Fibroblast of lung (primary cell): Measurements from ENCODE around the gene ADAD1.

ENCODE experiments used
- EZH2 ChIP-seq: IDR thresholded peaks from 2 replicates; pipeline ENCODE4 v1.5.1; 2012; ENCODE audit warnings: low read length, control low read depth, mild to moderate bottlenecking; ENCODE audit errors: missing control alignments
- TF ChIP-seq, protein P1 (sequence below), 2 donors: IDR thresholded peaks in 1 of 2; conservative IDR thresholded peaks in 1 of 2; 1 replicate in 1 of 2; 2 replicates in 1 of 2; pipeline ENCODE4 v1.5.1; 2011 to 2012; ENCODE audit warnings: low read length in 2 of 2, control low read depth in 1 of 2, inconsistent platforms in 1 of 2, low read depth in 1 of 2, mild to moderate bottlenecking in 1 of 2

DNA sequence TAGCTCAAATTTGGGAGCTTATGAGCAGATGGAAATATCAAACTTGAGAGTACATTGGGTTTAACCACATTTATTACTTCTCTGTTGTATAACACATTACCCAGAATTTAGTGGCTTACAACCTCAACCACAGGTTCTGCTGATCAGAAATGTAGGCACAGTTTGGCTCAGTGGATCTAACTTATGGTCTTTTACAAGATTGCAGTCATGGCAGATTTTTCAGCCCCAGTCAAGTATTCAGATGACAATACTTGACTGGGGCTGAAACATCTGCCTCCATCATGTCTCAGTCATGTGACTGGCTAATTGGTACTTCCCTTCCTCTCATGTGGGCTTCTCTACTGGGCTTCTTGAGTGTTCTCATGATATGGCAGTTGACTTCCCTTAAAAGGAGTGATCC, 44.0 kb upstream of the ADAD1 start:
- TF ChIP-seq, protein P1, sequence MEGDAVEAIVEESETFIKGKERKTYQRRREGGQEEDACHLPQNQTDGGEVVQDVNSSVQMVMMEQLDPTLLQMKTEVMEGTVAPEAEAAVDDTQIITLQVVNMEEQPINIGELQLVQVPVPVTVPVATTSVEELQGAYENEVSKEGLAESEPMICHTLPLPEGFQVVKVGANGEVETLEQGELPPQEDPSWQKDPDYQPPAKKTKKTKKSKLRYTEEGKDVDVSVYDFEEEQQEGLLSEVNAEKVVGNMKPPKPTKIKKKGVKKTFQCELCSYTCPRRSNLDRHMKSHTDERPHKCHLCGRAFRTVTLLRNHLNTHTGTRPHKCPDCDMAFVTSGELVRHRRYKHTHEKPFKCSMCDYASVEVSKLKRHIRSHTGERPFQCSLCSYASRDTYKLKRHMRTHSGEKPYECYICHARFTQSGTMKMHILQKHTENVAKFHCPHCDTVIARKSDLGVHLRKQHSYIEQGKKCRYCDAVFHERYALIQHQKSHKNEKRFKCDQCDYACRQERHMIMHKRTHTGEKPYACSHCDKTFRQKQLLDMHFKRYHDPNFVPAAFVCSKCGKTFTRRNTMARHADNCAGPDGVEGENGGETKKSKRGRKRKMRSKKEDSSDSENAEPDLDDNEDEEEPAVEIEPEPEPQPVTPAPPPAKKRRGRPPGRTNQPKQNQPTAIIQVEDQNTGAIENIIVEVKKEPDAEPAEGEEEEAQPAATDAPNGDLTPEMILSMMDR (conservative IDR thresholded peaks at IDR 0.05 in 1 of 2, IDR thresholded peaks at IDR 0.05 in 1 of 2; ENCODE audit: low read depth in 1 of 2, low read length in 2 of 2) = no peak
- no peak for TF ChIP-seq EZH2
